PC-3 (cell line): ENCODE measurements around the gene MYOZ1. TPM values are rescaled to one million over a fixed set of nuclear protein-coding genes. Genes with fewer than 3 reads are reported as not detected.

Experiments
- ATAC-seq: fragments of 200-7000 bp; cut with Tn5 transposase; 2 replicates; pipeline ENCODE4 v1.9.1; 2020; ENCODE audit warnings: mild to moderate bottlenecking, moderate library complexity
- BruUV-seq: library from RNA; stranded (reverse); fragments of 400-500 nt; replicated peaks from 2 replicates; lab custom pipeline; 2021; lab: Mats Ljungman, UMichigan
- CTCF ChIA-PET: fragments of 300-600 bp; sonication (Branson Sonifier 250); formaldehyde crosslinking; loops from one replicate; lab custom pipeline; 2022; ENCODE audit warnings: antibody characterized with exemption; lab: Charles Lee
- POLR2A ChIA-PET: fragments of 300-600 bp; sonication (Branson Sonifier 250); formaldehyde crosslinking; loops from one replicate; lab custom pipeline; 2022; ENCODE audit warnings: antibody characterized with exemption; ENCODE audit not compliant: unreplicated experiment; lab: Charles Lee
- DNase-seq: peaks from one replicate; pipeline ENCODE4 v3.0.0-alpha.2; 2015
- H2AFZ ChIP-seq: fragments of 300-600 bp; sonication (generic); 2 replicates; pipeline ENCODE4 v1.6.0; 2016; ENCODE audit warnings: antibody characterized with exemption, low read length
- H3F3A ChIP-seq: fragments of 300-600 bp; sonication (generic); one replicate; pipeline ENCODE4 v1.6.0; 2017; ENCODE audit warnings: antibody characterized with exemption, low read length, control low read depth, mild to moderate bottlenecking; ENCODE audit not compliant: unreplicated experiment
- H3K27ac ChIP-seq: fragments of 300-600 bp; sonication (generic); 2 replicates; pipeline ENCODE4 v1.5.1; 2016; ENCODE audit warnings: mild to moderate bottlenecking, low read length
- H3K27me3 ChIP-seq: fragments of 300-600 bp; sonication (generic); 2 replicates; pipeline ENCODE4 v1.6.1; 2016; ENCODE audit warnings: low read length, mixed read lengths
- H3K36me3 ChIP-seq: fragments of 300-600 bp; sonication (generic); 2 replicates; pipeline ENCODE4 v1.6.1; 2016; ENCODE audit warnings: low read depth, mixed run types, low read length, mixed read lengths
- H3K4me1 ChIP-seq: fragments of 300-600 bp; sonication (generic); 2 replicates; pipeline ENCODE4 v1.5.1; 2016; ENCODE audit warnings: low read length; ENCODE audit not compliant: insufficient read depth
- H3K4me2 ChIP-seq: fragments of 300-600 bp; sonication (generic); 2 replicates; pipeline ENCODE4 v1.6.0; 2016; ENCODE audit warnings: low read length
- H3K4me3 ChIP-seq: fragments of 300-600 bp; sonication (generic); 2 replicates; pipeline ENCODE4 v1.5.1; 2016; ENCODE audit warnings: mild to moderate bottlenecking, low read length, mixed read lengths
- H3K79me2 ChIP-seq: fragments of 300-600 bp; sonication (generic); 2 replicates; pipeline ENCODE4 v1.6.1; 2017; ENCODE audit warnings: low read length, mixed read lengths
- H3K9ac ChIP-seq: fragments of 300-600 bp; sonication (generic); 2 replicates; pipeline ENCODE4 v1.6.0; 2016; ENCODE audit warnings: mild to moderate bottlenecking, low read length
- H3K9me2 ChIP-seq: fragments of 300-600 bp; sonication (generic); replicated peaks from 2 replicates; pipeline ENCODE4 v1.6.1; 2016; ENCODE audit warnings: mixed run types, low read length, mixed read lengths
- H3K9me3 ChIP-seq: fragments of 300-600 bp; sonication (generic); 2 replicates; pipeline ENCODE4 v1.6.1; 2016; ENCODE audit warnings: low read length, mixed read lengths
- H4K20me1 ChIP-seq: fragments of 300-600 bp; sonication (generic); 2 replicates; pipeline ENCODE4 v1.6.1; 2016; ENCODE audit warnings: low read length, mixed read lengths
- CTCF ChIP-seq: fragments of 300-600 bp; sonication (generic); conservative IDR thresholded peaks from 2 replicates; pipeline ENCODE4 v1.5.1; 2017; ENCODE audit warnings: antibody characterized with exemption, low read depth, mild to moderate bottlenecking, low read length
- EZH2 ChIP-seq: fragments of 300-600 bp; sonication (generic); IDR thresholded peaks from one replicate; pipeline ENCODE4 v1.6.1; 2017; ENCODE audit warnings: antibody characterized with exemption, mild to moderate bottlenecking, low read length; ENCODE audit not compliant: unreplicated experiment
- EZH2phosphoT487 ChIP-seq: fragments of 300-600 bp; sonication (generic); IDR thresholded peaks from 2 replicates; pipeline ENCODE4 v1.6.1; 2018; ENCODE audit warnings: mild to moderate bottlenecking, antibody characterized with exemption, low read length, borderline replicate concordance
- intact Hi-C: fragments of 100-400 bp; cut with micrococcal nuclease; formaldehyde crosslinking; loops from 2 replicates; pipeline ENCODE4 v1.9.0; 2023
- total RNA-seq: library from RNA; depleted of rRNA; stranded (reverse); fragments of >200 nt; gene quantifications from 2 replicates; pipeline ENCODE4 v1.2.3, GENCODE V29; 2014

Gene MYOZ1
- total RNA-seq, 1 experiment from 2014 or later, result not detected

GRCh38 chr10:73648975-73649829, 7.9 kb upstream of the MYOZ1 start:
- H3F3A ChIP-seq, result no peaks in the 10 kb centered on the region
- intact Hi-C loops, result no loop called here
- H2AFZ ChIP-seq, result no peak overlapping the region
- no peaks in the 10 kb centered on the region for H4K20me1 ChIP-seq
- ATAC-seq, result peak; percentile 2; the same call in 1 of the 2 replicates
- no peaks in the 10 kb centered on the region for H3K9me2 ChIP-seq
- H3K36me3 ChIP-seq, result no peaks in the 10 kb centered on the region
- no peaks in the 10 kb centered on the region for H3K27me3 ChIP-seq
- H3K9me3 ChIP-seq, result no peaks in the 10 kb centered on the region
- H3K4me1 ChIP-seq, result no peaks in the 10 kb centered on the region
- TF ChIP-seq EZH2phosphoT487 (no peak), EZH2 (no peak), CTCF (no peak)
- peak; percentile 72 for DNase-seq
- CTCF ChIA-PET, result no interaction called here
- POLR2A ChIA-PET, result interaction anchor here (0.6 kb wide), 1 partner anchor 24 kb away, joined by 3 read pairs; no protein-coding TSS in a partner anchor
- BruUV-seq, result no TSS peak
- no peak overlapping the region for H3K4me2 ChIP-seq
- H3K4me3 ChIP-seq, result no peak overlapping the region
- H3K79me2 ChIP-seq, result no peaks in the 10 kb centered on the region
- no peak overlapping the region for H3K9ac ChIP-seq
- no peak overlapping the region for H3K27ac ChIP-seq

DNA sequence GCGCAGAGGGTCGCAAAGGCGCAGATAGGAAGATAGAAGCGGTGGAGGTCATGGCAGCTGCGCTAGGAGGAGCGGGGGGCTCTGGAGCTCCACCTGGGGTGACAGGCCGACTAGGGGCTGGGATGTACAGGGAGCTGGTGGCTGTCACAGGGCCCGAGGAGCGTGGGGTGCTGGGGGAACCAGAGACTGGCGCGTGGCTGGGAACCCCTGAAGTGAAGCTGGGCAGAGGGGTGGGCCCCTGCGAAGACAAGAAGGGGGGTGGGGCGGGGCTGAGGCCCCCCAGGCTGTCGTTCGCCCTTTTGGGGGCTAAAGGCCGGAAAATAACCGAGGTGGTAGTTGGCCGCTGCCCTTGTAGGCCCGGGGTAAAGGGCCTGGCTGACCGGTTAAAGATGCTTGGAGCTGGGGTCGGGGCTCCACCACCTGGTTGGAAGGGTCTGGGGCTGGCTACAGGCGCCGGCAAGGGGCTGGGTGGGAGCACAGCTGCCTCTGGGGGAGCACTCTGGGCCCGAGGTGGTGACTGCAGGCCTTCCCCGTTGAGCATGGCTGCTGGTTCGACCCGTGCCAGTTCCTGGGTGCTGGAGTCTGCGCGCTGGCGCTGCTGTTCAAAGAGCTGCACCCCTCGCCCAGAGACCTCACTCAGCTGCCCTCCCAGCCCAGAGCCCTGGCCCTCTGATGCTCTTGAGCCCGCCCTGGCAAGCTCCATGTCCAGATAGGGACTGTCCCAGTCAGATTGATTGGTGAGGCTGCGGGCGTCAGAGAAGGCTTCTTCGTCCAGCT, 6.8 kb upstream of the MYOZ1 start:
- no peak overlapping the region for H3K9ac ChIP-seq
- no peaks in the 10 kb centered on the region for H4K20me1 ChIP-seq
- no TSS peak for BruUV-seq
- POLR2A ChIA-PET, result no interaction called here
- H3K27me3 ChIP-seq, result no peaks in the 10 kb centered on the region
- H3K9me3 ChIP-seq, result no peaks in the 10 kb centered on the region
- peak overlapping the region; percentile 8; the same call in 1 of the 2 replicates for H2AFZ ChIP-seq
- DNase-seq (no peak), ATAC-seq (no peak)
- intact Hi-C loops, result no loop called here
- H3K4me2 ChIP-seq, result no peak overlapping the region
- CTCF ChIA-PET, result interaction anchor here (0.6 kb wide), 2 partner anchors 27 to 156 kb away, joined by 3 to 7 read pairs; no protein-coding TSS in a partner anchor
- no peaks in the 10 kb centered on the region for H3F3A ChIP-seq
- H3K36me3 ChIP-seq, result no peaks in the 10 kb centered on the region
- H3K9me2 ChIP-seq, result no peaks in the 10 kb centered on the region
- no peak overlapping the region for H3K4me3 ChIP-seq
- H3K4me1 ChIP-seq, result no peaks in the 10 kb centered on the region
- H3K79me2 ChIP-seq, result no peaks in the 10 kb centered on the region
- TF ChIP-seq EZH2, result no peak
- TF ChIP-seq EZH2phosphoT487, result no peak
- TF ChIP-seq CTCF, result no peak
- H3K27ac ChIP-seq, result no peak overlapping the region
